Head of caudate nucleus (tissue), 42 donors: ENCODE data around the gene PIEZO1.
A peak's percentile ranks its signal among the peaks of the same experiment; 100 is the strongest.

Experiments
- DNase-seq, 42 donors: peaks; one replicate each; pipeline versions ENCODE4 v3.0.0 to v3.0.0-alpha.2; 2020 to 2021; ENCODE audit warnings: mixed read lengths in 7 of 42
- intact Hi-C: fragments of 100-400 bp; cut with DNase I; formaldehyde crosslinking; loops from one replicate; pipeline ENCODE4 v1.15.0; 2022

Gene PIEZO1

GRCh38 chr16:88705076-88705684, 79.8 kb downstream of the PIEZO1 start:
- peak in 38 of 42 donors; percentile 26 to 82 (median 60) for DNase-seq

GRCh38 chr16:88703486-88704309, 81.3 kb downstream of the PIEZO1 start:
- intact Hi-C loops, result no loop called here
- peak in 31 of 42 donors; percentile 25 to 76 (median 54) for DNase-seq

More at GRCh38 chr16:88705076-88705684, 79.8 kb downstream of the PIEZO1 start:
- intact Hi-C loops, result no loop called here

GRCh38 chr16:88702371-88703210, 82.4 kb downstream of the PIEZO1 start:
- peak in 1 of 42 donors; percentile 46 for DNase-seq
- intact Hi-C loops, result no loop called here

- no peak for DNase-seq
- intact Hi-C loops, result no loop called here
These were observed 83.2 kb downstream of the PIEZO1 start for GRCh38 chr16:88701581-88702370.

DNA sequence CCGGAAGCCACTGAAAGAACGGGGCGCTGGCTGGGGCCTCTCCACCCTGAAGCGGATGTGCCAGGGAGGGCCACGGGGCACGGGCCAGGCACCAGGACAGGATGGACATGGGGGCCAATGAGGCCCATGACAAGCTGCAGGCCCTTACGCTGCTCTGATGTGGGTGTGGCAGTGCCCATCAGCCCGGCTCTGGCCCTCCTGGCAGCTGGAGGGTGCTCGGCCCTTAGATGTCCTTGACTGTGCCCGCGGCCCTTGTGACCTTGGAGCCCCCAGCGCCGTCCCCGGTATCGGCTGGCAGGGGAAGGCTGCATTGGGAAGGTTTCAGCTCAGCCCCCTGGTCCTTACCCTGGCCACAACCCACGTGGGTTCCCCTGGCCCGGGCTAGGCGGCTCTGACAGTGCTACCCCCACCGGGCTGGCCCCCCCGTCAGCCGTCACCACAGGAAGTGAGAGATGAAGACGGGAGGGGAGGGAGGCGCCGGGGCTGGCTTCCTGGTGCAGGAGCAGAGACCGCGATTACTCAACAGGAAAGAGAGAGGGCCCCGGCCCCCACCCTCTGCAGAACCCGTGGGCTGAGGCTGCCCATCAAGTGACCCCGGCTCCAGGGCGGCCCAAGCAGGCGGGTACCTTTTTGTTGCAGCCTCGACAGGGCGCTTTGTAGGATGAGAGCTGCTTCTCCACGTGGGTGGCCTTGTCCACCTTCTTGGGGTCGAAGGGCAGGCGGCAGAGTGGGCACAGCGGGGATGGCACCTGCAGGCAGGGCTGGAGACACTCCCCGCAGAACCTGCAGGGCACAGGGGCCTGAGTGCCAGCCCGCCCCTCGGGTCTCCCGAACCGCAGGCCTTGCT, 84.2 kb downstream of the PIEZO1 start:
- intact Hi-C loops, result no loop called here
- peak; percentile 38 to 91 (median 68) for DNase-seq

DNA sequence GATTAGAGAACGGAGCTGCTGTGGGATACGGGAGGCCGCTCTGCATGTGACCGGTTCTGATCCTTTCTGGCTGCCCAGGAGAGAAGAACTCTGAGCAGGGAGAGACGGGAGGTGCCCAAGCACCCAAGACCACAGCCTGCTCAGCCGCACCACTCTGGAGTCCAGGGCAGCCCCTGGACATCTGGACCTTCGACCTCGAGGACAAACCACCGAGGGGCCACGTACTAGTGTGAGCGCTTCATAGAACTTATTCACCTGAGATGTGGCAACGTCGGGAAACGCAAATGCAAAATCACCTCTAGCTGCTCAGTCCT, 84.7 kb downstream of the PIEZO1 start:
- intact Hi-C loops, result no loop called here

DNA sequence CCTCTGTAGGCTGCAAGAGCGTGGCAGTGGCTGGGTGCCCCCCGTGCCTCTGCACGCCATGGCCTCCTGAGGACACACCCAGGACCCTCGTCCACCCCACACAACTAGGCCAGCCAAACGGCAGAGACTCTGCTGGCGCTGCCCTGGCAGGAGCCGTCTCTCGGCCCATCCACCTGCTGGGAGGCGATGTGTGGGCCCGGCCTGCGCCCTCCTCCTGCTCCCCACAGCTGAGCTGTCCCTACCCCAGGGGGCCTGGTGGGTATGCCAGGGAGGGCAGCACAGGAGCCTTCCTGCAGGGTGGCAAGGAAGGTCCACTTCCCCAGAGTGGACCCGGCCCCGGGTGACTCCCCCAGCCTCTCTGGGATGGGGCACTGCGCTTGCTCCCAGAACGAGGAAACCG, 85.8 kb downstream of the PIEZO1 start:
- no peak for DNase-seq
- intact Hi-C loops, result no loop called here

More for the DNA sequence above, 84.7 kb downstream of the PIEZO1 start:
- DNase-seq, result no peak

GRCh38 chr16:88698646-88699045, 86.4 kb downstream of the PIEZO1 start:
- intact Hi-C loops, result no loop called here
- no peak for DNase-seq

GRCh38 chr16:88697831-88698615, 87.0 kb downstream of the PIEZO1 start:
- intact Hi-C loops, result no loop called here

DNA sequence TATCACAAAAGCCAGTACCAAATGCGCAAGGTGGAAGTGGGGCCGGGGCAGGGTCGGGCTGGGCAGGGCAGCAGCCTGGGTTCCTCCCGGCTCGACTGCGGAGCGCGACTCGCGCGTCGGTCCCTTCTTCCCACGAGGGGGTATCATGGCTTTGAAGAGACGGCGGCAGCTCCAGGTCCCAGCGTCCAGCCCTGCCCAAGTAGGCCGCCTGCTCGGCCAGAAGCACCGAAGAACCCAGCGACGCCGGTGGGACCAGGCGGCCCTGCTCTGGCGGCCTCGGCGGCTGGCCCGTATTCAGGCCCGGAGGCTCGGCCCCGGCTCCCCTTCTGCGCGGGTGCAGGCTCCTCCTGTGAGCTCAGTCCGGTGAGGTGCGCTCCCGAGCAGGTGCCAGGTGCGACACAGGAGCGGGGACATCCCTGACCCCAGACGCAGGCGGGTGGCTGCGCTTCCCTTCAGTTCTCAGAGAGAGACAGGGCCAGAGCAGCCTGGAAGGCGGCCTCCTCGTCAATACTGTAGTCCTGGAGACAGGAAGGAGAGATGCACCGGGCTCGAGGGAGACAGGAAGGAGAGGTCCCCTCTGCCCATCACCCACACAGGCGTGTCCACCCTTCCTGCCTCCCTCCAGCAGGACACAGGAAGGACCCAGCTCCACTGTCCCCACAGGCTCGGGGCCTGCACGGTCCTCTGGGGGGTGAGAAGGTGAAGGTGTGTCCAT, 87.7 kb downstream of the PIEZO1 start:
- intact Hi-C loops, result no loop called here
- DNase-seq, result no peak

More at GRCh38 chr16:88697831-88698615, 87.0 kb downstream of the PIEZO1 start:
- no peak for DNase-seq

- no peak for DNase-seq
- intact Hi-C loops, result no loop called here
These were observed 88.6 kb downstream of the PIEZO1 start for GRCh38 chr16:88696441-88696840.

DNA sequence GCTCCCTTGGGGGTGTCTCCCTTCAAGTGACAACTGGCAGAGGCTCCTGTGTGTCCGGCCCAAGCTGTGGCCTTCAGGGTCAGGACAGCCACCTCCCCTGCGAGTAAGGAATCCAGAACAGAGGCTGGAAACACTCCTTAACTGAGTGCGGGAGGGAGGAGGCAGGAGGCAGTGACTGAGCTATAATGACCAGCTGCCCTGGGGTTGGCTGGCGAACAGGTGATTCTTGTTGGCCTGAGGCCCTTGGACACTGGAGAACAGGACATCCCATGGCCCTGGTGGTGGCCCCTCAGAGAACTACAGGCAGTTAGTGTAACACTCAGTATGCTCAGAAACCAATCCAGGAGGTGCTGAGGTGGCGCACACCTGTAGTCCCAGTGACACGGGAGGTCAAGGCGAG, 89.3 kb downstream of the PIEZO1 start:
- no peak for DNase-seq

DNA sequence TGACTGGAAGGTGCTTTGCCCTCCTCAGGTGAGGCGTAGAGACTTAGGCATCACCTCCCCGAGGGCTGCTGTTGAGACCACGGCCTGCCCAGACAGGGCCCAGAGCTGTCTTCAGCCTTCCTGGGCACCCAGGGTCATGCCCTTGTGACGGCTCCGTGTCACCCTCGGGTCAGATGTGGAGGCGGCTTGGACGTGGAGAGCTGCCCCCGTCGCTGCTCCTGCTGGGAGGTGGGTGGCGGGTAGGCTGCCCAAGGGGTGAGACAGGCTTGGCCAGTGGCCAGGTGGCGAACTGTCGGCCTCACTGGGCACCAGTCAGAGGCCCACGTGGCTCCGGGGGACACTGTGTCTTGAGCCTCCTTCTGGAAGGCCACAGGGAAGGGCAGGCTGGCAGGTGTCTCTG, 89.8 kb downstream of the PIEZO1 start:
- intact Hi-C loops, result no loop called here
- DNase-seq, result no peak

More for the DNA sequence above, 89.3 kb downstream of the PIEZO1 start:
- intact Hi-C loops, result no loop called here

GRCh38 chr16:88694221-88695087, 90.6 kb downstream of the PIEZO1 start:
- no peak for DNase-seq
- intact Hi-C loops, result no loop called here

DNA sequence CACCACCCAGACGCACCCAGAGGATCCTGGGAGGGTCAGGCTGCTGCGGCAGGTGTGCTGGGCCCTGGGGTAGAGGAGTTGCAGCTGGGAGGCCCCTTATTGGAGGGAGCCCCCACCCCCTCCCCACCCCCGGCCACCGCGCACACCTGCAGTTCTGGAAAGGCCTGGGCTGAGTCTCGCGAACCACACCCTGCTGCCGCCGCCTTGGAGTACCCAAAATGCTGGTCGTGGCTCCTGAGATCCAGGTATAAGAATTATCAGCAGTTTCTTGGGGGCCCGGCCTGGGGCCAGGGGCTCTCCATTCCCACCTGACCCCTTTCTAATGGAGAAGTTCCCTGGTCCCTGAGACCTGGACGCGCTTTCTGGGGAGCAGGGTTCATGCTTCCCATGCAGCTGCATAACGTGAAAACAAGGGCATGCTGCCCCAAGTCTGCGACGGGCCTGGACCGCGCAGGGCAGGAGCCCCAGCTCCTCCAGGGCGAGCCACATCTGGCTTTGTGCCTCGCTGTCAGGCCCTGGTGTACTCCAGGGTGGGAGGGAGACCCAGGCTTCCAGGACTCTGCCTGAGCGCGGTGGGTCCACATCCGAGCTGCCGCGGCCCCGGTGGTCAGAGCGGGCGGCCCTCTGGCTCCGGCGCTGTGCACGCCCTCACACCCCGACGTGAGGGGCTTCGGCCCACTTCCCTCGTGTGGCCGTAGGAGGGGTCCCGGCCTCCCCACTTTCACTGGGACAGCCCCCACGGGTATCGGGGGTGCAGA, 91.4 kb downstream of the PIEZO1 start:
- DNase-seq, result no peak

More for the DNA sequence above, 91.4 kb downstream of the PIEZO1 start:
- intact Hi-C loops, result no loop called here
